GM15510 (cell line): ENCODE data around the gene GJA9.

Source experiments
- POLR2A ChIP-seq: IDR thresholded peaks from 3 replicates; pipeline ENCODE4 v1.6.1; 2011; ENCODE audit warnings: borderline replicate concordance; ENCODE audit not compliant: insufficient read length; ENCODE audit errors: extremely low read depth

The GJA9 gene

GRCh38 chr1:38858833-38859560 lies 22.4 kb downstream of the GJA9 start:
- no peak for TF ChIP-seq POLR2A

- no peak for TF ChIP-seq POLR2A
These were observed 28.6 kb downstream of the GJA9 start for GRCh38 chr1:38852780-38853179.

DNA sequence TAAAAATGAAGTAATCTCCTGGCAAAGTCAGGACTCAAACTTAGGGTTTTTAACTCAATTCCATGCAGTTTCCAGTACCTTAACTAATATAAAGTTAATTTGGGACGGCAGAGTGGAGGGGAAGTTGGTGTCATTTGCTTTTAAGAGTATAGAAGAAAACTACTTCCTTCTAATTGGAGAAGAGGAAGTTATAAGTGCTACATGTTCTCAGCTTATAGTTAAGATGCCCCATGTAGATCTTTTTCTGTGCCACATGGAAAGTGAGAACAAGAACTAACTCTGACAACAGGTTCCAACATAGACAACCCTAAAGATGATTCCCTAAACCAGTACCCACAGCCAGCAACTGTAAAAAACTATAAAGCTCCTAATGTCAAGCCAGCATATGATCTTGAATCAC lies 33.3 kb downstream of the GJA9 start:
- TF ChIP-seq POLR2A, result no peak

- TF ChIP-seq POLR2A, result no peak
These were observed 35.2 kb downstream of the GJA9 start for GRCh38 chr1:38846210-38846609.

GRCh38 chr1:38840281-38840680 lies 41.1 kb downstream of the GJA9 start:
- TF ChIP-seq POLR2A, result no peak

- no peak for TF ChIP-seq POLR2A
These were observed 42.0 kb downstream of the GJA9 start for GRCh38 chr1:38839363-38839762.

GRCh38 chr1:38834937-38835827 lies 46.2 kb downstream of the GJA9 start:
- TF ChIP-seq POLR2A, result no peak

- TF ChIP-seq POLR2A, result no peak
These were observed 47.1 kb downstream of the GJA9 start for GRCh38 chr1:38834221-38834782.

DNA sequence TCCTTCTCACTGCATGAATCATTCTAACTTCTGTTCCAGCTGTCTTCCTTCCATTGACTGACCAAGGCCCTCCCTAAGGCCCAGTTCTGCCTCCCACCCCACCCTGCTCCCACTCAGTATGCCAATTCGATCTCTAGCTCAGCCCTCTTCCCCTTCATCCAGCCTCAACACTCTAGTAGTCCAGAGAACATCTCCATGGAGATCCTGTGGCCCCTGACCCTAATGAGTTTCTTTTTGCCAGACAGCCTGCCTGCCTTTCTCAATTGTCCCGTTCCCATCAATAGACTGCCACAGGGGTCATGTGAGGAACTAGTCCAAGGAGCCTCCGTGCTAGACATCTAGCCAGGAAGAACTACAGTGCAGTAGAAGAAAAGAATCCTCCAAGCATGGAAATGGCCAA lies 48.2 kb downstream of the GJA9 start:
- no peak for TF ChIP-seq POLR2A

DNA sequence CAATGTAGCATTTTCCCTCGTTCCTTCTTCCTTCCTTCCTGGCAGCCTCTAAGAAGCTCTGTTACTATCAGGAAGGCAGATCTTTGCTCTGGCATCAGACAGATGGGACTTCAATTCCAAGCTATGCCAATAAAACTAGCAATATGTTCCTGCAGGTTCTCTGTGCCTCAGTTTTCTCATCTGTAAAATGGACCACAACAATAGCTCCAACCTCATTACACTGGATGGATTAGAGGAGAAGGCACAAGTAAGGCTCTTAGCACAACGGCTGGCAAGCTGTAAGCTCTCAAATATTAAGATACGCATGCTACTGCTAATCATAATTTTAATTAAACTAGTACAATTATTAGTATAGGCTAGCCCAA lies 49.0 kb downstream of the GJA9 start:
- TF ChIP-seq POLR2A, result no peak

- no peak for TF ChIP-seq POLR2A
These were observed 49.5 kb downstream of the GJA9 start for GRCh38 chr1:38831731-38832369.

GRCh38 chr1:38829368-38829767 lies 52.0 kb downstream of the GJA9 start:
- TF ChIP-seq POLR2A, result no peak

DNA sequence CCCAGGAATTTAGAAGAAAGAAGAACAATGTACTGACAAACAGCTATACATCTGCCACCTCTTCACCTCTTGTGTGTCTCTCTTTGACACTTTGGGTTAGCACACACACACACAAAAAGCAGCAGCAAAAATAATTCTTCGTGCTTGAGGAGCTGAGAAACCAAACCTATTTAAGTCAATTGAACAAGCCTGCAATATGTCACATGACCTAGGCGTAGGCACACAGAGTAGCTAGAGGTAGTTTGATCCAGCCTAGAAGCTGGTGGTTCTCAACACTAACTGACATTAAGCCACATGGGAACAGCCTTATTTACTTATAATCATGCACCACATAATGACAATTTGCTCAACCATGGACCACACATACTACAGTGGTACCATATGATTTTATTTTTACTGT lies 54.1 kb downstream of the GJA9 start:
- TF ChIP-seq POLR2A, result no peak

- no peak for TF ChIP-seq POLR2A
These were observed 54.5 kb downstream of the GJA9 start for GRCh38 chr1:38826886-38827285.

DNA sequence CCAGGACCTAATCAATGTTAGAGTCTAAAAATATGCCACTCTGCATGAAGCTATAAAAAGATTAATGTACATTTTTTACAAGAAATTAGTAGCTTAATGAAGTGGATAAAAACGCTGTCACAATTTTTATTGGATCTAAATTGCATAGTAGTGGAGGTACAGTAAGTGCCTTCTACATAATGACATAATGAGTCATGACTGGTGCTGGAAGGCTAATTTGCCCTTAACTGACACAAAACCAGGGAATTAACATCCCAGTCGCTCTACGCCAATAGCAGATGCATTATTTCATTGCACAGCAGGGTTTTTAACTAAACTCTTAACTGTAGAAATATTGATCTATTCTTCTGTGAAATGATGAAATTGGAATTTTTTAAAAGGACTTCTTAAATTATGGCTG lies 55.1 kb downstream of the GJA9 start:
- no peak for TF ChIP-seq POLR2A
